ENCODE results near the gene ATP6AP1.

ATP6AP1 gene

GRCh38 chrX:154413142-154413541 is 15.3 kb upstream of the ATP6AP1 start:
- H3K27ac ChIP-seq (ENCODE audit: low read depth, low read length) = no peak overlapping the region

GRCh38 chrX:154417157-154417556 is 11.3 kb upstream of the ATP6AP1 start:
- H3K27ac ChIP-seq (ENCODE audit: low read depth, low read length) = no peak overlapping the region
- H3K9ac ChIP-seq (ENCODE audit: low read depth, low read length) = no peak overlapping the region
- H3K4me3 ChIP-seq (ENCODE audit: low read length) = no peak overlapping the region
- peaks cover 4% of the 10 kb centered on the region; the same call in 1 of the 2 replicates for H3K4me1 ChIP-seq (ENCODE audit: insufficient read depth, low read length)
- H3K9me3 ChIP-seq (ENCODE audit: insufficient read depth, low read depth, low read length) = no peaks in the 10 kb centered on the region
- 91% methylated on average over 7 of the region's 7 CpGs for WGBS
- peaks cover 6% of the 10 kb centered on the region for H3K36me3 ChIP-seq (ENCODE audit: insufficient read depth, low read length)
- H3K27me3 ChIP-seq (ENCODE audit: insufficient read depth, low read length) = no peaks in the 10 kb centered on the region

More at GRCh38 chrX:154413142-154413541, 15.3 kb upstream of the ATP6AP1 start:
- Histone ChIP-seq H3K4me3 (ENCODE audit: low read length) (no peak overlapping the region), H3K4me1 (ENCODE audit: insufficient read depth, low read length) (peaks cover 4% of the 10 kb centered on the region; the same call in 1 of the 2 replicates), H3K9me3 (ENCODE audit: insufficient read depth, low read depth, low read length) (no peaks in the 10 kb centered on the region), H3K9ac (ENCODE audit: low read depth, low read length) (no peak overlapping the region), H3K36me3 (ENCODE audit: insufficient read depth, low read length) (peaks cover 6% of the 10 kb centered on the region), H3K27me3 (ENCODE audit: insufficient read depth, low read length) (no peaks in the 10 kb centered on the region)
- WGBS = 94% methylated on average over 6 of the region's 8 CpGs

- 93% methylated on average over 8 of the region's 8 CpGs for WGBS
- Histone ChIP-seq H3K27ac (ENCODE audit: low read depth, low read length) (no peak overlapping the region), H3K36me3 (ENCODE audit: insufficient read depth, low read length) (no peaks in the 10 kb centered on the region), H3K4me3 (ENCODE audit: low read length) (no peak overlapping the region), H3K4me1 (ENCODE audit: insufficient read depth, low read length) (no peaks in the 10 kb centered on the region), H3K9me3 (ENCODE audit: insufficient read depth, low read depth, low read length) (no peaks in the 10 kb centered on the region), H3K9ac (ENCODE audit: low read depth, low read length) (no peak overlapping the region), H3K27me3 (ENCODE audit: insufficient read depth, low read length) (no peaks in the 10 kb centered on the region)
Measured at GRCh38 chrX:154419189-154419588, 9.3 kb upstream of the ATP6AP1 start.

GRCh38 chrX:154419688-154420401 is 8.6 kb upstream of the ATP6AP1 start:
- Histone ChIP-seq H3K27ac (ENCODE audit: low read depth, low read length) (no peak overlapping the region), H3K27me3 (ENCODE audit: insufficient read depth, low read length) (no peaks in the 10 kb centered on the region), H3K4me3 (ENCODE audit: low read length) (no peak overlapping the region), H3K4me1 (ENCODE audit: insufficient read depth, low read length) (no peaks in the 10 kb centered on the region), H3K36me3 (ENCODE audit: insufficient read depth, low read length) (no peaks in the 10 kb centered on the region), H3K9me3 (ENCODE audit: insufficient read depth, low read depth, low read length) (no peaks in the 10 kb centered on the region), H3K9ac (ENCODE audit: low read depth, low read length) (no peak overlapping the region)
- 94% methylated on average over 19 of the region's 19 CpGs for WGBS

GRCh38 chrX:154420402-154420756 is 8.1 kb upstream of the ATP6AP1 start:
- Histone ChIP-seq H3K9ac (ENCODE audit: low read depth, low read length) (no peak overlapping the region), H3K4me3 (ENCODE audit: low read length) (no peak overlapping the region), H3K27ac (ENCODE audit: low read depth, low read length) (no peak overlapping the region), H3K9me3 (ENCODE audit: insufficient read depth, low read depth, low read length) (no peaks in the 10 kb centered on the region), H3K36me3 (ENCODE audit: insufficient read depth, low read length) (no peaks in the 10 kb centered on the region), H3K4me1 (ENCODE audit: insufficient read depth, low read length) (no peaks in the 10 kb centered on the region), H3K27me3 (ENCODE audit: insufficient read depth, low read length) (no peaks in the 10 kb centered on the region)
- WGBS = 95% methylated on average over 10 of the region's 10 CpGs

- Histone ChIP-seq H3K36me3 (ENCODE audit: insufficient read depth, low read length) (0 out of 2 replicates have a peak, but pooled peaks cover 5% of the 10 kb centered on the region), H3K9ac (ENCODE audit: low read depth, low read length) (no peak overlapping the region), H3K27me3 (ENCODE audit: insufficient read depth, low read length) (no peaks in the 10 kb centered on the region), H3K27ac (ENCODE audit: low read depth, low read length) (no peak overlapping the region; the same call in 1 of the 2 replicates), H3K9me3 (ENCODE audit: insufficient read depth, low read depth, low read length) (no peaks in the 10 kb centered on the region), H3K4me1 (ENCODE audit: insufficient read depth, low read length) (no peaks in the 10 kb centered on the region), H3K4me3 (ENCODE audit: low read length) (no peak overlapping the region)
- WGBS = 92% methylated on average over 13 of the region's 13 CpGs
Measured at GRCh38 chrX:154426916-154427770, 1.3 kb upstream of the ATP6AP1 start.

- Histone ChIP-seq H3K36me3 (ENCODE audit: insufficient read depth, low read length) (peaks cover 14% of the 10 kb centered on the region), H3K9me3 (ENCODE audit: insufficient read depth, low read depth, low read length) (no peaks in the 10 kb centered on the region), H3K27me3 (ENCODE audit: insufficient read depth, low read length) (no peaks in the 10 kb centered on the region), H3K9ac (ENCODE audit: low read depth, low read length) (no peak overlapping the region), H3K4me1 (ENCODE audit: insufficient read depth, low read length) (no peaks in the 10 kb centered on the region), H3K4me3 (ENCODE audit: low read length) (peak overlapping the region; percentile 71), H3K27ac (ENCODE audit: low read depth, low read length) (no peak overlapping the region)
- WGBS = 95% methylated on average over 2 of the region's 2 CpGs
Measured at GRCh38 chrX:154429711-154430110, 1.2 kb downstream of the ATP6AP1 start.

GRCh38 chrX:154430479-154430878 is 2.0 kb downstream of the ATP6AP1 start:
- Histone ChIP-seq H3K36me3 (ENCODE audit: insufficient read depth, low read length) (peaks cover 20% of the 10 kb centered on the region), H3K27ac (ENCODE audit: low read depth, low read length) (no peak overlapping the region), H3K27me3 (ENCODE audit: insufficient read depth, low read length) (no peaks in the 10 kb centered on the region), H3K9ac (ENCODE audit: low read depth, low read length) (no peak overlapping the region), H3K4me3 (ENCODE audit: low read length) (no peak overlapping the region), H3K4me1 (ENCODE audit: insufficient read depth, low read length) (no peaks in the 10 kb centered on the region), H3K9me3 (ENCODE audit: insufficient read depth, low read depth, low read length) (no peaks in the 10 kb centered on the region)
- WGBS = 83% methylated on average over 6 of the region's 6 CpGs

- 85% methylated on average over 7 of the region's 7 CpGs for WGBS
- H3K27me3 ChIP-seq (ENCODE audit: insufficient read depth, low read length) = no peaks in the 10 kb centered on the region
- H3K9ac ChIP-seq (ENCODE audit: low read depth, low read length) = no peak overlapping the region
- no peak overlapping the region for H3K27ac ChIP-seq (ENCODE audit: low read depth, low read length)
- no peaks in the 10 kb centered on the region for H3K4me1 ChIP-seq (ENCODE audit: insufficient read depth, low read length)
- H3K9me3 ChIP-seq (ENCODE audit: insufficient read depth, low read depth, low read length) = no peaks in the 10 kb centered on the region
- no peak overlapping the region for H3K4me3 ChIP-seq (ENCODE audit: low read length)
- peaks cover 20% of the 10 kb centered on the region for H3K36me3 ChIP-seq (ENCODE audit: insufficient read depth, low read length)
Measured at GRCh38 chrX:154430916-154431315, 2.4 kb downstream of the ATP6AP1 start.

- Histone ChIP-seq H3K27ac (ENCODE audit: low read depth, low read length) (no peak overlapping the region), H3K9me3 (ENCODE audit: insufficient read depth, low read depth, low read length) (no peaks in the 10 kb centered on the region), H3K27me3 (ENCODE audit: insufficient read depth, low read length) (no peaks in the 10 kb centered on the region), H3K9ac (ENCODE audit: low read depth, low read length) (no peak overlapping the region), H3K4me3 (ENCODE audit: low read length) (no peak overlapping the region), H3K4me1 (ENCODE audit: insufficient read depth, low read length) (0 out of 2 replicates have a peak, but pooled peaks cover 3% of the 10 kb centered on the region), H3K36me3 (ENCODE audit: insufficient read depth, low read length) (peaks cover 20% of the 10 kb centered on the region)
- 70% methylated on average over 5 of the region's 5 CpGs for WGBS
Measured at GRCh38 chrX:154431341-154431740, 2.9 kb downstream of the ATP6AP1 start.

GRCh38 chrX:154432210-154432609 is 3.7 kb downstream of the ATP6AP1 start:
- H3K27me3 ChIP-seq (ENCODE audit: insufficient read depth, low read length) = no peaks in the 10 kb centered on the region
- no peak overlapping the region for H3K9ac ChIP-seq (ENCODE audit: low read depth, low read length)
- no peak overlapping the region for H3K4me3 ChIP-seq (ENCODE audit: low read length)
- no peak overlapping the region for H3K27ac ChIP-seq (ENCODE audit: low read depth, low read length)
- H3K4me1 ChIP-seq (ENCODE audit: insufficient read depth, low read length) = 0 out of 2 replicates have a peak, but pooled peaks cover 3% of the 10 kb centered on the region
- 91% methylated on average over 7 of the region's 8 CpGs for WGBS
- H3K9me3 ChIP-seq (ENCODE audit: insufficient read depth, low read depth, low read length) = no peaks in the 10 kb centered on the region
- peaks cover 20% of the 10 kb centered on the region for H3K36me3 ChIP-seq (ENCODE audit: insufficient read depth, low read length)

Data from HUES64 (cell line).